Chondrocyte (in vitro differentiated cells): ENCODE results near the gene ESPN. TPM values are rescaled to one million over a fixed set of nuclear protein-coding genes. Genes with fewer than 3 reads are reported as not detected.
A peak's percentile ranks its signal among the peaks of the same experiment; 100 is the strongest.

Experiments used
- DNase-seq: peaks from one replicate; pipeline ENCODE4 v3.0.0; 2021; ENCODE audit warnings: mixed read lengths, low spot score
- H3K27ac Mint-ChIP-seq: one replicate; pipeline ENCODE4 v1.8.0; 2021; ENCODE audit warnings: mild to moderate bottlenecking, moderate library complexity, mixed read lengths; ENCODE audit not compliant: unreplicated experiment
- H3K27me3 Mint-ChIP-seq: 2 replicates; pipeline ENCODE4 v1.8.0; 2021; ENCODE audit warnings: low read depth, mixed read lengths
- H3K36me3 Mint-ChIP-seq: 2 replicates; pipeline ENCODE4 v1.8.0; 2021; ENCODE audit warnings: low read depth, mixed read lengths
- H3K4me1 Mint-ChIP-seq: 2 replicates; pipeline ENCODE4 v1.8.0; 2021; ENCODE audit warnings: low read depth, mild to moderate bottlenecking, mixed read lengths
- H3K4me3 Mint-ChIP-seq: one replicate; pipeline ENCODE4 v1.8.0; 2021; ENCODE audit warnings: mild to moderate bottlenecking, moderate library complexity, mixed read lengths; ENCODE audit not compliant: unreplicated experiment
- H3K9me3 Mint-ChIP-seq: 2 replicates; pipeline ENCODE4 v1.8.0; 2021; ENCODE audit warnings: low read depth, mixed read lengths
- total RNA-seq: library from RNA; stranded (reverse); gene quantifications from 3 replicates; pipeline ENCODE4 v1.2.1, GENCODE V29; 2021
- TF ChIP-seq, protein P1 (sequence below): fragments of 200-600 bp; sonication (generic); IDR thresholded peaks from 2 replicates; pipeline ENCODE4 v1.5.0; 2021; ENCODE audit warnings: antibody characterized with exemption, mild to moderate bottlenecking, moderate library complexity

Gene ESPN
- total RNA-seq, 1 donor from 2014 or later: 0.57 TPM

DNA sequence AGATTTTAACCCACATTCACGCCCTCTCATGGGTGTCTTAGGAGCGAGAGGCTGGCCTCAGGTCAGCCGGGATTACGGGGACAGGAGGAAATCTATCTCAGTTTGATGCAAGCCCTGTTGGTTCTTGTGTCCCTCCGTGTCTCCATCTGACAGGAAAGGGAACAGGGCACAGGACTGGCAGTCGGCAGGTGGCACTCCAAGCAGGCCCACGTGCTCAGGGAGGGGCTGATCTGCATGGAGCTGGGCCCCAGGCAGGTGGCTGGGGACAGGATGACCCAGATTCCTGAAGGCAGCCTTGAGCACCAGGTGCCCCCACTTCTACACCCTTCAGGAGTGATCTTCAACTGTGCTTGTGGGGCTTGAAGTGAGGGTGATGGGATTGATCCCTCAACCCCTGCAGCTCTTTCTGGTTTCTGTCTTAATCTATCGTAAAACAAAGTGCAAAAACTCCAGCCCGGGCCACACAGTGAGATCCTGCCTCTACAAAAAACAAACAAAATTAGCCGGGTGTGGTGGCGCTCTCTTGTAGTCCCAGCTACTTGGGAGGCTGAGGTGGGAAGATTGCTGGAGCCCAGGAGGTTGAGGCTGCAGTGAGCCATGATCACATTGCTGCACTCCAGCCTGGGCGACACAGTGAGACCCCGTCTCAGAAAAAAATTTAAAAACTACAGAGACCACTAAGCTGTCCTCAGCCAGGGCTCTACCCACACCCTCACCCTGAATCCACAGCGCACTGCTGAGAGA lies 58.6 kb downstream of the ESPN start:
- H3K4me3 Mint-ChIP-seq: no peak overlapping the region
- H3K27ac Mint-ChIP-seq: no peak overlapping the region

DNA sequence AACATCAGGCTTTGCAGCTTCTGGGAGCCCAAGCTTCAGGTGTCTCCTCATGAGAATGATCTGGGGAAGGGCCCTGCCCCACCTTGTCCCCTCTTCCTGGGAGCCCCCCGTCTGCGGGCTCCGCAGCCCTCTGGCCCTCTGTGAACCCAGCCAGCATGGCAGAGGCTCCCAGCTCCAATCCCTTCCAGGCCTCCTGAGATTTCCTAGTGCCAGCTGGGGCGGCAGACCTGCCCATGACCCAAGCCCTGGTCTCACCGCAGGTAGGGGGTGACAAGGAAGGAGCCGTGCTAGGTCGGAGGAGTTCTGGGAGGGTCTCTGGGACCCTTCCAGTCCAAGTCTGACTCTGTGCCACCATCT lies 59.2 kb downstream of the ESPN start:
- Mint-ChIP-seq H3K4me1 (peaks cover 31% of the 10 kb centered on the region), H3K27ac (no peak overlapping the region), H3K36me3 (no peaks in the 10 kb centered on the region), H3K4me3 (no peak overlapping the region), H3K27me3 (no peaks in the 10 kb centered on the region), H3K9me3 (no peaks in the 10 kb centered on the region)
- no peak for DNase-seq
- TF ChIP-seq, protein P1, sequence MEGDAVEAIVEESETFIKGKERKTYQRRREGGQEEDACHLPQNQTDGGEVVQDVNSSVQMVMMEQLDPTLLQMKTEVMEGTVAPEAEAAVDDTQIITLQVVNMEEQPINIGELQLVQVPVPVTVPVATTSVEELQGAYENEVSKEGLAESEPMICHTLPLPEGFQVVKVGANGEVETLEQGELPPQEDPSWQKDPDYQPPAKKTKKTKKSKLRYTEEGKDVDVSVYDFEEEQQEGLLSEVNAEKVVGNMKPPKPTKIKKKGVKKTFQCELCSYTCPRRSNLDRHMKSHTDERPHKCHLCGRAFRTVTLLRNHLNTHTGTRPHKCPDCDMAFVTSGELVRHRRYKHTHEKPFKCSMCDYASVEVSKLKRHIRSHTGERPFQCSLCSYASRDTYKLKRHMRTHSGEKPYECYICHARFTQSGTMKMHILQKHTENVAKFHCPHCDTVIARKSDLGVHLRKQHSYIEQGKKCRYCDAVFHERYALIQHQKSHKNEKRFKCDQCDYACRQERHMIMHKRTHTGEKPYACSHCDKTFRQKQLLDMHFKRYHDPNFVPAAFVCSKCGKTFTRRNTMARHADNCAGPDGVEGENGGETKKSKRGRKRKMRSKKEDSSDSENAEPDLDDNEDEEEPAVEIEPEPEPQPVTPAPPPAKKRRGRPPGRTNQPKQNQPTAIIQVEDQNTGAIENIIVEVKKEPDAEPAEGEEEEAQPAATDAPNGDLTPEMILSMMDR: no peak

More for the DNA sequence above, 58.6 kb downstream of the ESPN start:
- H3K36me3 Mint-ChIP-seq: no peaks in the 10 kb centered on the region
- TF ChIP-seq, protein P1: no peak
- peaks cover 28% of the 10 kb centered on the region for H3K4me1 Mint-ChIP-seq
- no peaks in the 10 kb centered on the region for H3K27me3 Mint-ChIP-seq
- no peaks in the 10 kb centered on the region for H3K9me3 Mint-ChIP-seq
- no peak for DNase-seq

DNA sequence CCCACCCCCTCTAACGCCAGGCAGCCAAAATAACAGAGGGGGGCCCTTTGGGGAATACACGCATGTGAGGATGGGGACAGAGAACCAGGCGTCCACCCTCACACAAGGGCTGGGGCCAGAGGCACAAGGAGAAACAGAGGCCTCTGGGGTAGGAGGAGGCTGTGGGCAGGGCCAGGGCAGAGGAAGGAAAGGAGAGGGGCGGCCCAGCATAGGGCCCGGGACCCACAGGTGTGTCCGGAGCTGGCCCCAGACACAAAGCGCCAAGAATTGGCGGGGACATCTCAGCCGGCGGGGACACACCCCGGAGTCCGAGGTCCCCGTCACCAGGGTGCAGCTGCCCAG lies 60.2 kb downstream of the ESPN start:
- peak overlapping the region; percentile 68 for H3K4me3 Mint-ChIP-seq
- no peak overlapping the region for H3K27ac Mint-ChIP-seq
- H3K4me1 Mint-ChIP-seq: peaks cover 34% of the 10 kb centered on the region
- no peaks in the 10 kb centered on the region for H3K9me3 Mint-ChIP-seq
- no peak for DNase-seq
- H3K27me3 Mint-ChIP-seq: no peaks in the 10 kb centered on the region
- no peaks in the 10 kb centered on the region for H3K36me3 Mint-ChIP-seq
- TF ChIP-seq, protein P1: no peak

DNA sequence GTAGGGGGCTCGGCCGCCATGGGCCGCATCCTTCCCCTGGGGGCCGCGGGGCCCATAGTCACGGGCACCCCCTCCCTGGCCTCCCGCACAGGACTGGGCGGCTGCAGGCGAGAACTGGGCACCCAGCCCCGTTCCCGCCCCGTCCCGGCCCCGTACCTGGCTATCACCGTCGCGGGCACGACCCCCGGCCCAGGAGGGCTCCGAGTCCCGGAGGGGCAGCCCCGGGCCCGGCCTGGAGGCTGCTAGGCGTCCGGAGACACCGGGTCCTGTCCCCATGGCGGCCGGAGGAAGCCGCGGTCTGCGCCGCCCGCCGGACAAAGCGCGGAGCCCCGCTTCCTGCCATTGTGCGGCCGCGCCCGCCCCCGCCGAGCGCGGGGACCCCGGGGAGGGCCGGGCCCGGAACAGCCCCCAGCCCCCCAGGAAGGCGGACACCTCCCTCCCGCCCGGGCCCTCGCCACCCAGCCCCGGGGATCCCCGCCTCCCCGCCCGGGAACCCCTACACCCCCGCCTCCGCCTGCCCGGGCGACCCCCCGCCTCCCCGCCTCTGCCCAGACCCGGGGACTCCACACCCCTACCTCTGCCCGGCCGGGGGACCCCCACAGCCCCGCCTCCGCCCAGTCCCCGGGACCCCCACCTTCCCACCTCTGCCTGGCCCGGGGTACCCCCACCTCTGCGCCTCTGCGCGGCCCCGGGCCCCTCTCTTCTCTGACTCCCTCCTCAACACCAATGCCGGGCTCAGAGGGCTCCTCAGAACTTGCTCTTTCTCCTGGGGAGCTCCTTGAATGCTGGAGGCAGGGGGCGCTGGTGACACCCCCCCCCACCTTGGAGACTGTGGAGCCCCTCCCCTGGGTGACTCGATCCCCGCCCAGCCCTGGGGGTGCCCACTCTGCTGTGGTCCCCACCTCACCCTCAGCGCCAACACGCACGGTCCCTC lies 60.9 kb downstream of the ESPN start:
- H3K36me3 Mint-ChIP-seq: no peaks in the 10 kb centered on the region
- peak overlapping the region; percentile 70 for H3K4me3 Mint-ChIP-seq
- TF ChIP-seq, protein P1: no peak
- no peaks in the 10 kb centered on the region for H3K9me3 Mint-ChIP-seq
- peaks cover 35% of the 10 kb centered on the region for H3K4me1 Mint-ChIP-seq
- H3K27me3 Mint-ChIP-seq: no peaks in the 10 kb centered on the region
- no peak for DNase-seq
- no peak overlapping the region for H3K27ac Mint-ChIP-seq

DNA sequence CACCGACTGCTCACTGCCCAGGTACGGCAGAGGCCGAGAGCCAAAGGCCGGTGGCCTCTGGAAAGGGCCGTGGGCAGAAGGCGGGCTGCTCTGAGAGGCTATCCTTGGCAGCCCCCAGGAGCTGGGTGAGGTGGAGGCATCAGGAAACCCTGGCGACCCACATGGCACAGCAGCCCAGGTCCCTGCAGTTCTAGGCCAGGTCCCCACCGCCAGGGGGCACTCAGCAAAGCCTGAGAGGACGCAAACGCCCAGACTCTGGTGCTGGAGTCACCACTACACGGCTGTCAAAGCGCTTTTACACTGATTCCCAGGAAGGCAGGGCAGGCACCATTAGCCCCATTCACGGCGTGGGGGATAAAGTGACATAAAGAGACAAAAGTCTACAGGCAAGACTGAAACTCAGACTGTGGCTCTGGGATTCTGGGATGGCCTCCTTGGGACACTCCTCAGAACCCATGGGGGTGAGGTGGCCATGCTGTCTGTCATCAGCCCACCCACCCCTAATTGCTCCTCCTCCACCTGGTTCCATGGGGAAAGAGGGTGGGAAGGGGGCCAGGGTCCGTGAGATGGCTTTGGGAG lies 61.9 kb downstream of the ESPN start:
- Mint-ChIP-seq H3K4me1 (peaks cover 41% of the 10 kb centered on the region), H3K27me3 (no peaks in the 10 kb centered on the region), H3K9me3 (no peaks in the 10 kb centered on the region), H3K27ac (peak overlapping the region; percentile 22), H3K36me3 (no peaks in the 10 kb centered on the region), H3K4me3 (peak overlapping the region; percentile 70)
- no peak for DNase-seq
- TF ChIP-seq, protein P1: peak; percentile 89
